Fibroblast of peridontal ligament (primary cell): ENCODE results near the gene CEP131.

Experiments
- DNase-seq: peaks from one replicate; pipeline ENCODE4 v3.0.0-alpha.2; 2010; ENCODE audit errors: extremely low read depth

Gene CEP131

GRCh38 chr17:81200201-81200600 lies 22.6 kb downstream of the CEP131 start:
- DNase-seq: no peak

GRCh38 chr17:81199482-81199830 lies 23.3 kb downstream of the CEP131 start:
- no peak for DNase-seq

- DNase-seq: no peak
These were observed 23.8 kb downstream of the CEP131 start for GRCh38 chr17:81198826-81199481.

- DNase-seq: no peak
These were observed 24.8 kb downstream of the CEP131 start for GRCh38 chr17:81197831-81198490.

GRCh38 chr17:81197409-81197795 lies 25.4 kb downstream of the CEP131 start:
- no peak for DNase-seq

GRCh38 chr17:81196505-81197408 lies 26.0 kb downstream of the CEP131 start:
- DNase-seq: no peak

- no peak for DNase-seq
These were observed 26.7 kb downstream of the CEP131 start for GRCh38 chr17:81195941-81196495.

- DNase-seq: no peak
These were observed 27.5 kb downstream of the CEP131 start for GRCh38 chr17:81194941-81195901.

- no peak for DNase-seq
These were observed 28.5 kb downstream of the CEP131 start for GRCh38 chr17:81194225-81194760.

GRCh38 chr17:81193470-81194224 lies 29.1 kb downstream of the CEP131 start:
- DNase-seq: no peak

GRCh38 chr17:81193051-81193410 lies 29.7 kb downstream of the CEP131 start:
- no peak for DNase-seq

- no peak for DNase-seq
These were observed 30.2 kb downstream of the CEP131 start for GRCh38 chr17:81192386-81193050.

- no peak for DNase-seq
These were observed 31.1 kb downstream of the CEP131 start for GRCh38 chr17:81191646-81192045.

- no peak for DNase-seq
These were observed 31.6 kb downstream of the CEP131 start for GRCh38 chr17:81191116-81191515.

GRCh38 chr17:81190591-81190990 lies 32.2 kb downstream of the CEP131 start:
- DNase-seq: no peak

- DNase-seq: no peak
These were observed 32.9 kb downstream of the CEP131 start for GRCh38 chr17:81189670-81190530.

- DNase-seq: no peak
These were observed 33.7 kb downstream of the CEP131 start for GRCh38 chr17:81189016-81189415.

GRCh38 chr17:81188491-81188840 lies 34.3 kb downstream of the CEP131 start:
- no peak for DNase-seq
